H9 (cell line): ENCODE measurements around the gene MUC7. TPM values are rescaled to one million over a fixed set of nuclear protein-coding genes. Genes with fewer than 3 reads are reported as not detected.

ENCODE experiments used
- DNase-seq: peaks from one replicate; pipeline ENCODE4 v3.0.0-alpha.2; 2017
- H2AFZ ChIP-seq: one replicate; pipeline ENCODE4 v1.6.1; 2013; ENCODE audit warnings: mild to moderate bottlenecking, low read length, control low read depth, moderate library complexity
- H2AK5ac ChIP-seq: 2 replicates; pipeline ENCODE4 v1.6.1; 2013; ENCODE audit warnings: low read length, control low read depth, mixed read lengths; ENCODE audit not compliant: insufficient read length
- H2BK120ac ChIP-seq: one replicate; pipeline ENCODE4 v1.6.1; 2013; ENCODE audit warnings: low read depth, mild to moderate bottlenecking, low read length, control low read depth, inconsistent platforms; ENCODE audit not compliant: poor library complexity, severe bottlenecking
- H2BK12ac ChIP-seq: 2 replicates; pipeline ENCODE4 v1.6.1; 2013; ENCODE audit warnings: low read length, control low read depth, mixed read lengths, low read depth; ENCODE audit not compliant: insufficient read length
- H2BK15ac ChIP-seq: 2 replicates; pipeline ENCODE4 v1.6.1; 2013; ENCODE audit warnings: low read depth, low read length, control low read depth
- H2BK20ac ChIP-seq: one replicate; pipeline ENCODE4 v1.6.1; 2013; ENCODE audit warnings: low read depth, mild to moderate bottlenecking, low read length, control low read depth, inconsistent platforms; ENCODE audit not compliant: poor library complexity, severe bottlenecking
- H2BK5ac ChIP-seq: 2 replicates; pipeline ENCODE4 v1.6.1; 2013; ENCODE audit warnings: low read length, control low read depth, mixed read lengths; ENCODE audit not compliant: insufficient read length
- H3K14ac ChIP-seq: 2 replicates; pipeline ENCODE4 v1.6.1; 2013; ENCODE audit warnings: low read length, control low read depth; ENCODE audit not compliant: insufficient read depth
- H3K18ac ChIP-seq: 2 replicates; pipeline ENCODE4 v1.6.1; 2013; ENCODE audit warnings: low read depth, mild to moderate bottlenecking, mixed read lengths, low read length, control low read depth; ENCODE audit not compliant: insufficient read length
- H3K23ac ChIP-seq: 2 replicates; pipeline ENCODE4 v1.6.1; 2013; ENCODE audit warnings: low read length, control low read depth, mixed read lengths, low read depth; ENCODE audit not compliant: insufficient read length
- H3K23me2 ChIP-seq: 2 replicates; pipeline ENCODE4 v1.6.1; 2013; ENCODE audit warnings: low read depth, mild to moderate bottlenecking, mixed read lengths, low read length, control low read depth; ENCODE audit not compliant: insufficient read length, poor library complexity, severe bottlenecking
- H3K27ac ChIP-seq: 2 replicates; pipeline ENCODE4 v1.5.1; 2013; ENCODE audit warnings: low read length, control low read depth, mixed read lengths, low read depth; ENCODE audit not compliant: insufficient read length
- H3K27me3 ChIP-seq: 2 replicates; pipeline ENCODE4 v1.6.1; 2013; ENCODE audit warnings: low read length, control low read depth, inconsistent platforms; ENCODE audit not compliant: insufficient read depth
- H3K4ac ChIP-seq: 2 replicates; pipeline ENCODE4 v1.6.1; 2013; ENCODE audit warnings: low read depth, mild to moderate bottlenecking, control low read depth, inconsistent platforms, low read length, moderate library complexity
- H3K4me1 ChIP-seq: 2 replicates; pipeline ENCODE4 v1.6.1; 2013; ENCODE audit warnings: low read length, control low read depth, inconsistent platforms; ENCODE audit not compliant: insufficient read depth
- H3K4me2 ChIP-seq: 2 replicates; pipeline ENCODE4 v1.6.1; 2013; ENCODE audit warnings: low read length, control low read depth, mixed read lengths; ENCODE audit not compliant: insufficient read length, insufficient read depth
- H3K56ac ChIP-seq: 2 replicates; pipeline ENCODE4 v1.6.1; 2013; ENCODE audit warnings: low read depth, mild to moderate bottlenecking, mixed read lengths, low read length, control low read depth; ENCODE audit not compliant: insufficient read length
- H3K79me1 ChIP-seq: 2 replicates; pipeline ENCODE4 v1.6.1; 2013; ENCODE audit warnings: low read depth, mild to moderate bottlenecking, moderate library complexity, low read length, control low read depth, inconsistent platforms; ENCODE audit not compliant: insufficient read depth, poor library complexity, severe bottlenecking
- H3K79me2 ChIP-seq: 2 replicates; pipeline ENCODE4 v1.6.1; 2013; ENCODE audit warnings: low read length, control low read depth, inconsistent platforms; ENCODE audit not compliant: insufficient read depth
- H3K9ac ChIP-seq: 2 replicates; pipeline ENCODE4 v1.6.1; 2013; ENCODE audit warnings: low read length, control low read depth, mixed read lengths; ENCODE audit not compliant: insufficient read length; ENCODE audit errors: extremely low read depth
- H3K9me3 ChIP-seq: one replicate; pipeline ENCODE4 v1.6.1; 2013; ENCODE audit warnings: low read depth, low read length, inconsistent platforms; ENCODE audit not compliant: control insufficient read depth
- H3T11ph ChIP-seq: one replicate; pipeline ENCODE4 v1.6.1; 2013; ENCODE audit warnings: mild to moderate bottlenecking, low read length, control low read depth, inconsistent platforms
- H4K20me1 ChIP-seq: one replicate; pipeline ENCODE4 v1.6.1; 2013; ENCODE audit not compliant: control insufficient read depth, insufficient read length, insufficient read depth
- H4K5ac ChIP-seq: 2 replicates; pipeline ENCODE4 v1.6.1; 2013; ENCODE audit warnings: low read depth, mild to moderate bottlenecking, mixed read lengths, low read length, control low read depth; ENCODE audit not compliant: insufficient read length
- H4K8ac ChIP-seq: replicated peaks from 2 replicates; pipeline ENCODE4 v1.6.1; 2013; ENCODE audit warnings: low read length, control low read depth, mixed read lengths, low read depth; ENCODE audit not compliant: insufficient read length
- H4K91ac ChIP-seq: 2 replicates; pipeline ENCODE4 v1.6.1; 2013; ENCODE audit warnings: low read depth, mild to moderate bottlenecking, moderate library complexity, mixed read lengths, low read length, control low read depth; ENCODE audit not compliant: insufficient read length
- H3K27ac Mint-ChIP-seq, 3 experiments: 2 replicates in 2 of 3; 3 replicates in 1 of 3; pipeline ENCODE4 v1.8.0; 2020 to 2021; ENCODE audit warnings: mixed read lengths in 3 of 3, mild to moderate bottlenecking in 1 of 3, moderate library complexity in 1 of 3
- H3K27me3 Mint-ChIP-seq: 2 replicates; pipeline ENCODE4 v1.8.0; 2021; ENCODE audit warnings: low read depth, mild to moderate bottlenecking, moderate library complexity, mixed read lengths
- H3K36me3 Mint-ChIP-seq, 3 experiments: 2 replicates in 2 of 3; 3 replicates in 1 of 3; pipeline ENCODE4 v1.8.0; 2020 to 2021; ENCODE audit warnings: low read depth in 3 of 3, mixed read lengths in 3 of 3; ENCODE audit not compliant: insufficient read depth in 1 of 3
- H3K4me1 Mint-ChIP-seq, 2 experiments: 2 replicates each; pipeline ENCODE4 v1.8.0; 2020; ENCODE audit warnings: mixed read lengths in 2 of 2
- H3K4me3 Mint-ChIP-seq, 2 experiments: 2 replicates in 1 of 2; 3 replicates in 1 of 2; pipeline ENCODE4 v1.8.0; 2020 to 2021; ENCODE audit warnings: mild to moderate bottlenecking in 2 of 2, mixed read lengths in 2 of 2, moderate library complexity in 1 of 2
- H3K9me3 Mint-ChIP-seq, 2 experiments: 2 replicates in 1 of 2; 3 replicates in 1 of 2; pipeline ENCODE4 v1.8.0; 2020; ENCODE audit warnings: mild to moderate bottlenecking in 2 of 2, mixed read lengths in 2 of 2, moderate library complexity in 1 of 2
- CTCF ChIP-seq: fragments of 200-600 bp; sonication (generic); conservative IDR thresholded peaks from 3 replicates; pipeline ENCODE4 v1.8.0; 2021; ENCODE audit warnings: antibody characterized with exemption, mild to moderate bottlenecking
- WGBS: extraction: QIAGEN DNeasy Blood & Tissue Kit; methylation state at CpG from one replicate; pipeline ENCODE4 v1.1.7; 2013; ENCODE audit warnings: missing lambda C conversion rate, low lambda C conversion rate, mixed read lengths; ENCODE audit not compliant: insufficient read length; ENCODE audit errors: extremely low coverage; 5-methylcytosine and 5-hydroxymethylcytosine counted together
- total RNA-seq: library from RNA; stranded (reverse); gene quantifications from 2 replicates; pipeline ENCODE4 v1.2.1, GENCODE V29; 2021

MUC7 gene
- total RNA-seq, 1 experiment from 2014 or later = not detected

GRCh38 chr4:70522626-70523025, 50.6 kb downstream of the MUC7 start:
- H2BK5ac ChIP-seq = no peak overlapping the region
- H2BK15ac ChIP-seq = no peak overlapping the region
- no peaks in the 10 kb centered on the region for H3K4me1 ChIP-seq
- H2BK120ac ChIP-seq = no peak overlapping the region
- no peak overlapping the region for H3K14ac ChIP-seq
- TF ChIP-seq CTCF = no peak
- no peak overlapping the region for H3K56ac ChIP-seq
- no peaks in the 10 kb centered on the region for H3K27me3 ChIP-seq
- Mint-ChIP-seq H3K27me3 (no peaks in the 10 kb centered on the region; the same call in 1 of the 2 replicates), H3K27ac (no peak overlapping the region), H3K4me1 (no peaks in the 10 kb centered on the region), H3K36me3 (no peaks in the 10 kb centered on the region), H3K4me3 (no peak overlapping the region), H3K9me3 (no peaks in the 10 kb centered on the region)
- no peak overlapping the region for H3K23ac ChIP-seq
- no peaks in the 10 kb centered on the region for H3K79me1 ChIP-seq
- H3K9me3 ChIP-seq = no peaks in the 10 kb centered on the region
- no peak for DNase-seq
- no peak overlapping the region for H2BK12ac ChIP-seq
- no peak overlapping the region for H3T11ph ChIP-seq
- no peak overlapping the region for H2BK20ac ChIP-seq
- no peak overlapping the region for H3K4me2 ChIP-seq
- H3K27ac ChIP-seq = no peak overlapping the region
- no peak overlapping the region for H4K91ac ChIP-seq
- no peak overlapping the region for H3K9ac ChIP-seq
- H4K8ac ChIP-seq = no peak overlapping the region
- no peaks in the 10 kb centered on the region for H4K20me1 ChIP-seq
- H3K18ac ChIP-seq = no peak overlapping the region
- no peak overlapping the region for H4K5ac ChIP-seq
- no peaks in the 10 kb centered on the region for H3K79me2 ChIP-seq
- no peak overlapping the region for H3K4ac ChIP-seq
- H2AK5ac ChIP-seq = no peak overlapping the region
- WGBS = no CpG with 5 or more reads among the region's 7 CpGs
- no peak overlapping the region for H2AFZ ChIP-seq
- H3K23me2 ChIP-seq = no peaks in the 10 kb centered on the region
